GM21529 (cell line): ENCODE data around the gene FCRLB.
"Not testable (repeated sequence)": the region's sequence is repeated elsewhere in the genome, so short reads cannot be mapped to it uniquely, and the experiment has no call there.

Experiments used
- ATAC-seq: cut with Tn5 transposase; IDR thresholded peaks from one replicate; pipeline ENCODE4 v1.9.1; 2021; ENCODE audit not compliant: unreplicated experiment

The FCRLB gene

DNA sequence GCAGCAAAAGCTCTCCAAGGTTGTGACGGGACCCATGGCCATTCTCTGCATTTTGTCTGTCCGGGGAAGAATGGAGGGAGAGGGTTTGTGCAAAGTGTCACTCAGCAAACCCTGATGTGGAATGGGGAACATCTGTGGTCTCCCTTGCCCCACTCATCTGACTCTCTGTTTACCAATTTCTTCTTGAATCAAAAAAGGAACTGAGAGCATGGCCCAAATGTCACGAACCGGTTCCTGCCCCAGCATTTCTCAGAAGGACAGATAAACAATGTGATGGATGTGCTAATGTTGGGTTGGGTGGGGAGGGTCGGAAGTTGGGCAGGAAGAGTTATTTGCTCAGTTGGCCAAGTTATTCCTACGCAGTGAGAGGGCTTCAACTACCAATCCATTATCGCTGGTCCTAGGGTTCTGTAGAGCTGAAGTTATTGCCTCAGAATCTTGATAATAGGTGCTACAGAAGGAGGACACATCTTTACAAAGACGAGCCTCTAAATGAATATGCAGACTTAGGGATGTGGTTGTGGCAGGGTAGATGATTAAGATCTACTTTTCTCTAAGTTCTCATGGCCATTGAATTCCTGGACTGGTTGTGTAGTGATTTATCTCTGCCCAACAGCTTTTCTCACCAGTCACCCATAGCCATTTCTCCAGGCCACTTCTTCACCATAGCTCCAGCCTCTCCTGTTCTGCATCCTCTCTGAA, 18.7 kb downstream of the FCRLB start:
- ATAC-seq, result no peak

- ATAC-seq, result no peak
These were observed 19.6 kb downstream of the FCRLB start for GRCh38 chr1:161740921-161741320.

DNA sequence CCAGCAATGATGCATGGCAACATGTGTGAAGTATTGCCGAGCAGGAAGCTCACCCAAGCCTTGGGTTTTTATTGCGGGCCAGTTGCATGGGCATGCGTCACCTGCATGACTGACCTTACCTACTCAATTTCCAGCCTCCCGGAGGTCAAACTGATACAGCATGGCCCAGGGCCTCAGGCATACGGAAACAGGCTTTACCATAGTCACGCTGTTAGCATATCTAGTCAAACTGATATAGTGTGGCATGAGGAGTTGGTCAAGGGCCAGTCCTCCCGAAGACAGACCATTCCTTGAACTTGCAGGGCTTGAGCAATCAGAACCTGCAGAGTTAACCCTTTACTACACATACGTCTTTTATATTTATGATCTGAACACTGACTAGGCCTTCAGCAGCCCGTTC, 21.9 kb downstream of the FCRLB start:
- no peak for ATAC-seq

- ATAC-seq, result no peak
These were observed 26.5 kb downstream of the FCRLB start for GRCh38 chr1:161747801-161748200.

- peak; percentile 97 for ATAC-seq
These were observed 28.4 kb downstream of the FCRLB start, which contains the start of gene DUSP12 for GRCh38 chr1:161749509-161750407. DUSP12 (plus strand) TSS chr1:161749786; CDS start chr1:161749802, 16 bp downstream.

GRCh38 chr1:161763522-161764098, 42.3 kb downstream of the FCRLB start:
- ATAC-seq, result no peak

DNA sequence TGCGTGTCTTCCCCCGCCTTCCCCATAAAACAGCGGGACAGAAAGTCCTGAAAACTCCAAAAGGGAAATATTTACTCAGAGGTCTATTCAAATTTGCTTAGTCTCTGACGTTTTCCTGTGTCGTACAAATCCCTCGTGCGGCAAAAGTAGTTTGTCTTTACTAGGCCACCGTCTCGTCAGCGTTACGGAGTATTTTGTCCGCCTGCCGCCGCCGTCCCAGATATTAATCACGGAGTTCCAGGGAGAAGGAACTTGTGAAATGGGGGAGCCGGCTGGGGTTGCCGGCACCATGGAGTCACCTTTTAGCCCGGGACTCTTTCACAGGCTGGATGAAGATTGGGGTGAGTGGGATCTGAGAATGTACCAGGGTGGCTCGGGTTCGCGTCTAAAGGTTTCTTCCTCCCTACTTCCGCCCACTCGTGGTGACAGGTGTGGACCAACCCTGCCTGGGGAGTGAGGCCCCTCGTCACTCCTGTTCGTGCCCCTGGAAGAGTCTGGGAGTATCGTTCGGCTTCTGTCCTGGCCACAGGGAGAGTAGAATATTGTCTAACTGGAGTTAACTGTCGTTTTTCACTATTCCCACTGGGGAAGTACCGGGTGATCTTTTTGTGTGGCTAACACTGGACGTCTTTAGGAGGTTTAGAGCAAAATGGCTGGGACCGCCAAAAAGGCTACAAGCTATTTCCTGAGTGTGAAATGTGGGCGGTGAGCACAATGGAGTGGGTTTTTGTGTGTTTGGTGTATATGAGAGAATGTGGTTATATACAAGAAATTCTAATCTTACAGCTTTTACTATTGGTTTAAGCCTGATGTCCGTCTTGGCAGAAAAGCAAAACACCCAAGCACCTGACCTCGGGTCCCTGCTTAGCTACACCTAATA, 45.0 kb downstream of the FCRLB start, which contains the start of gene ATF6:
ATF6 (plus strand) TSS at position 219 of the 880 bp plus-strand sequence; CDS start at position 260, 41 bp downstream.
- peak; percentile 68 for ATAC-seq

DNA sequence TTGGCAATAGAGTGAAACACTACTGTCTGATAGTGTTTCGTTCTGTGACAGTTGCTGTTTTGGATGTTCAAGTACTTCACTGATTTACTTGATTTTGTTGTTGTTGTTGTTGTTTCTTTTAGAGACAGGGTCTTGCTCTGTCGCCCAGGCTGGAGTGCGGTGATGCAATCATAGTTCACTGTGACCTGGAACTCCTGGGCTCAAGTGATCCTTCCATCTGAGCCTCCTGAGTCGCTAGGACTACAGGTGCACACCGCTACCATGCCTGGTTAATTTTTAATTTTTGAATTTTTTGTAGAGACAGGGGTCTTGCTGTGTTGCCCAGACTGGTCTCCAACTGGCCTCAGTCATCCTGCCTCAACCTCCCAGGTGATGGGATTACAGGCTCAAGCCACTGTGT, 47.1 kb downstream of the FCRLB start:
- no peak for ATAC-seq

DNA sequence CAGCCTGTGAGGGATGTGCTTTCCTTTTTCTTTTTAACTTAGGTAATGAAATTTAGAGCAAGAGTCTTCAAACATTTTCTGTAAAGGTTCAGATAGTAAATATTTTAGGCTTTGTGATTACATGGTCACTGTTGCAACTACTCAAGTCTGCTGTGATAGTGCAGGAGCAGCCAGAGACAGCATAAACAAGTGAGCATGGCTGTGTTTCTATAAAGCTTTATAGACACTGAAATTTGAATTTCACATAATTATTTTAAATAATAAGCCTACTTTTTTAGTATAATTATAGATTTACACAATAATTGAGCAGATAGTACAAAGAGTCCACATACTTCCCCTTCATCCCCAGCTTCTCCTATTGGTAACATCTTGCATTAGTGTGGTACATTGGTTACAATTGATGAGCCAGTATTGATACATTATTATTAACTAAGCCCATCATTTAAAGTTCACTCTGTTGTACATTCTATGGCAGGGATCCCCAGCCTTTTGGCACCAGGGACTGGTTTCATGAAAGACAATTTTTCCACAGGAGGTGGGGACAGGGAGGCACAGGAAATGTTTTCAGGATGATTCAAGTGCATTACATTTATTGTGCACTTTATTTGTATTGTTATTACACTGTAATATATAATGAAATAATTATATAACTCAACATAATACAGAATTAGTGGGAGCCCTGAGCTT, 47.8 kb downstream of the FCRLB start:
- no peak for ATAC-seq

DNA sequence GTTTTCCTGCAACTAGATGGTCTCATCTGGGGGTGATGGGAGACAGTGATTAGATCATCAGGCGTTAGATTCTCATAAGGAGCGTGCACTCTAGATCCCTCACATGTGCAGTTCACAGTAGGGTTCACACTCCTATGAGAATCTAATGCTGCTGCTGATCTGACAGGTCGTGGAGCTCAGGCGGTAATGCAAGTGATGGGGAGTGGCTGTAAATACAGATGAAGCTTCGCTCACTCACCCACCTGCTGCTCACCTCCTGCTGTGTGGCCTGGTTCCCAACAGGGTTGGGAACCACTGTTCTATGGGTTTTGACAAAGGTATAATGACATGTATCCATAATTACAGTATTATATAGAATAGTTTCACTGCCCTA, 48.3 kb downstream of the FCRLB start:
- not testable (repeated sequence) for ATAC-seq

DNA sequence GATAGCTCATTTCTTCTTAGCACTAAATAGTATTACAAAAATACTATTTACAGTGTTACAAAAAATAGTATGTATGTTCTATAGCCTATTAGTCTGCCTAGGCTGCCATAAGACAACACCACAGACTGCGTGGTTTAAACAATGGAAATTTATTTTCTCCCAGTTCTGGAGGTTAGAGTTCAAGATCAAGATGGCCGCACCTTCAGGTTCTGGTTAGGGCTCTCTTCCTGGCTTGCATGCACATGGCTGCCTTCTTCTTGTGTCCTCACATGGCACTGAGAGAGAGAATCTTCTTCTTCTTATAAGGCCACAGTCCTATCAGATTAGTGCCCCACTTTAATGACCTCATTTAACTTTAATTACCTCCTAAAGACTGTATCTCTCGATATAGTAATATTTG, 48.9 kb downstream of the FCRLB start:
- no peak for ATAC-seq

GRCh38 chr1:161771161-161771560, 49.8 kb downstream of the FCRLB start:
- ATAC-seq, result no peak

GRCh38 chr1:161771973-161772372, 50.6 kb downstream of the FCRLB start:
- ATAC-seq, result no peak

GRCh38 chr1:161772397-161772796, 51.1 kb downstream of the FCRLB start:
- no peak for ATAC-seq

DNA sequence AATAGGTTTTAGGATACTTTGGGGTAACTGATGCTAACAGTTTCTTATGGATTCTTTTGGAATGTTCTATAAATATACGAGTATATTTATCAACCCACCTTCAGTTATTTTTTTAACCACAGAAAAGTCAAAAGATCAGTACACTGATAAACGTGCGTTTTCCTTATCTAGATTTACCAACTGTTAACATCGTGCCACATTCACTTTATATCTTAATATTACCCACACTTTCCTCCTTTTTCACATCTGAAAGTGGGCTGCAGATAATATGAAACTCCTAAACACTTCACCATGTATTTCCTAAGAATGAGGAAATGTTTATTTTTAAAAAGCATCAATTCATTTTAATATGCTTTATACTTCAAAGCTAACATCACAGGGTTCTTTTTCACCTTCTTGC, 52.4 kb downstream of the FCRLB start:
- ATAC-seq, result no peak

- no peak for ATAC-seq
These were observed 55.9 kb downstream of the FCRLB start for GRCh38 chr1:161777261-161777660.
